Lower leg skin (tissue), 3 donors: Measurements from ENCODE around the gene SLC25A29.

Source experiments
- CTCF ChIP-seq, 3 donors: fragments of 450-650 bp; IDR thresholded peaks; one replicate each; pipeline ENCODE4 v1.5.1; 2016; ENCODE audit warnings: antibody characterized with exemption in 3 of 3, mild to moderate bottlenecking in 3 of 3, moderate library complexity in 2 of 3
- POLR2A ChIP-seq, 2 donors: fragments of 450-650 bp; IDR thresholded peaks; one replicate each; pipeline ENCODE4 v1.6.1; 2016 to 2017; ENCODE audit warnings: antibody characterized with exemption in 2 of 2, mild to moderate bottlenecking in 1 of 2, moderate library complexity in 1 of 2

GRCh38 chr14:100307766-100308426 is 1.7 kb upstream of the SLC25A29 start:
- no peak for TF ChIP-seq CTCF (IDR thresholded peaks at IDR 0.05)
- TF ChIP-seq POLR2A (IDR thresholded peaks at IDR 0.05): no peak
